ENCODE data around the gene BLVRA.

DNA sequence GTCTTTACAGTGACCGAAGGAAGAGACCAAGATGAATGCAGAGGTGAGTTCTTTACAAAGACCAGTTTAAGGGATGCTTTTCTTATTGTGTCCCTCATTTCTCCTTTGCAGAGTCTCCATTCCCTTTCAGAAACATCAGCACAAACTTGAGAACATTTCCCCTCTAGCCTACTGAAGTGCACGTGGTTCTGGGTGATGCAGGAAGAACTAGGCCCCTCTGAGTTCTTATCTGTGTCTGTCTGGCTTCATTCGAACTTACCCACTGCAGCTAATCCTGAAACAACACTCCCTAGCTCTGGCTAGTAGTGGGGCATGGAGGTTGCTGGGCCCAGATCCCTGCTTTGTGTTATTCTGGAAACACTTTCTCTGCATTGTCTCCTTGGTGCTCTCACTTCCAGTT lies 12.6 kb downstream of the BLVRA start:
- TF ChIP-seq, protein P1, sequence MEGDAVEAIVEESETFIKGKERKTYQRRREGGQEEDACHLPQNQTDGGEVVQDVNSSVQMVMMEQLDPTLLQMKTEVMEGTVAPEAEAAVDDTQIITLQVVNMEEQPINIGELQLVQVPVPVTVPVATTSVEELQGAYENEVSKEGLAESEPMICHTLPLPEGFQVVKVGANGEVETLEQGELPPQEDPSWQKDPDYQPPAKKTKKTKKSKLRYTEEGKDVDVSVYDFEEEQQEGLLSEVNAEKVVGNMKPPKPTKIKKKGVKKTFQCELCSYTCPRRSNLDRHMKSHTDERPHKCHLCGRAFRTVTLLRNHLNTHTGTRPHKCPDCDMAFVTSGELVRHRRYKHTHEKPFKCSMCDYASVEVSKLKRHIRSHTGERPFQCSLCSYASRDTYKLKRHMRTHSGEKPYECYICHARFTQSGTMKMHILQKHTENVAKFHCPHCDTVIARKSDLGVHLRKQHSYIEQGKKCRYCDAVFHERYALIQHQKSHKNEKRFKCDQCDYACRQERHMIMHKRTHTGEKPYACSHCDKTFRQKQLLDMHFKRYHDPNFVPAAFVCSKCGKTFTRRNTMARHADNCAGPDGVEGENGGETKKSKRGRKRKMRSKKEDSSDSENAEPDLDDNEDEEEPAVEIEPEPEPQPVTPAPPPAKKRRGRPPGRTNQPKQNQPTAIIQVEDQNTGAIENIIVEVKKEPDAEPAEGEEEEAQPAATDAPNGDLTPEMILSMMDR (IDR thresholded peaks at IDR 0.05) = no peak
- TF ChIP-seq EZH2 (IDR thresholded peaks at IDR 0.05; ENCODE audit: borderline replicate concordance, insufficient read depth, low read depth, low read length, poor library complexity, severe bottlenecking) = no peak

Data from B cell (primary cell).